Bronchial epithelial cell (primary cell): Measurements from ENCODE around the gene HLCS. TPM values are rescaled to one million over a fixed set of nuclear protein-coding genes. Genes with fewer than 3 reads are reported as not detected.
A peak's percentile ranks its signal among the peaks of the same experiment; 100 is the strongest.

Experiments used
- DNase-seq: peaks from one replicate; pipeline ENCODE4 v3.0.0-alpha.2; 2010; ENCODE audit warnings: low read depth
- FAIRE-seq: peaks from 2 replicates; lab custom pipeline; 2011; peaks lifted over from hg19 to GRCh38; lab: Jason Lieb, UNC
- H3K27me3 ChIP-seq: 2 replicates; pipeline ENCODE4 v1.5.1; 2011; ENCODE audit warnings: low read length; ENCODE audit not compliant: control insufficient read depth, insufficient read depth
- H3K36me3 ChIP-seq: 2 replicates; pipeline ENCODE4 v1.5.1; 2011; ENCODE audit warnings: low read length; ENCODE audit not compliant: control insufficient read depth, insufficient read depth
- H3K4me3 ChIP-seq: 2 replicates; pipeline ENCODE4 v1.5.1; 2011; ENCODE audit warnings: mild to moderate bottlenecking, low read depth, low read length, control low read depth
- CTCF ChIP-seq: IDR thresholded peaks from 2 replicates; pipeline ENCODE4 v1.5.1; 2011; ENCODE audit warnings: mild to moderate bottlenecking, moderate library complexity, low read length, control low read depth, inconsistent platforms; ENCODE audit not compliant: insufficient read depth, severe bottlenecking
- total RNA-seq: library from RNA; depleted of rRNA; stranded (reverse); fragments of >200 nt; gene quantifications from 2 replicates; pipeline ENCODE4 v1.2.1, GENCODE V29; 2014

The HLCS gene
- total RNA-seq, 1 donor from 2014 or later: 26.3 TPM

- H3K27me3 ChIP-seq: no peaks in the 10 kb centered on the region
- no peak overlapping the region for H3K4me3 ChIP-seq
- no peak for FAIRE-seq
- no peak for DNase-seq
- no peaks in the 10 kb centered on the region for H3K36me3 ChIP-seq
- TF ChIP-seq CTCF: no peak
Measured at GRCh38 chr21:36751383-36751782, 215.1 kb downstream of the HLCS start.

- Histone ChIP-seq H3K27me3 (no peaks in the 10 kb centered on the region), H3K4me3 (no peak overlapping the region), H3K36me3 (no peaks in the 10 kb centered on the region)
- no peak for DNase-seq
- no peak for TF ChIP-seq CTCF
- FAIRE-seq: no peak
Measured at GRCh38 chr21:36750576-36750959, 215.9 kb downstream of the HLCS start.

- H3K36me3 ChIP-seq: no peaks in the 10 kb centered on the region
- no peaks in the 10 kb centered on the region for H3K27me3 ChIP-seq
- FAIRE-seq (no peak), DNase-seq (peak; percentile 29)
- H3K4me3 ChIP-seq: no peak overlapping the region
- no peak for TF ChIP-seq CTCF
Measured at GRCh38 chr21:36749935-36750575, 216.4 kb downstream of the HLCS start.

- Histone ChIP-seq H3K4me3 (peak overlapping the region; percentile 34), H3K36me3 (no peaks in the 10 kb centered on the region)
- DNase-seq: no peak
Measured at GRCh38 chr21:36747815-36748383, 218.6 kb downstream of the HLCS start.

GRCh38 chr21:36747041-36747814 lies 219.2 kb downstream of the HLCS start:
- no peak for TF ChIP-seq CTCF
- Histone ChIP-seq H3K4me3 (peak overlapping the region; percentile 34), H3K27me3 (no peaks in the 10 kb centered on the region), H3K36me3 (no peaks in the 10 kb centered on the region)
- FAIRE-seq (no peak), DNase-seq (no peak)

More at GRCh38 chr21:36747815-36748383, 218.6 kb downstream of the HLCS start:
- no peaks in the 10 kb centered on the region for H3K27me3 ChIP-seq
- peak; percentile 44 for TF ChIP-seq CTCF
- no peak for FAIRE-seq
